Airway epithelial cell (primary cell): ENCODE measurements around the gene COL9A2. TPM values are rescaled to one million over a fixed set of nuclear protein-coding genes. Genes with fewer than 3 reads are reported as not detected.

Source experiments
- total RNA-seq: library from RNA; depleted of rRNA; stranded (reverse); fragments of >200 nt; gene quantifications from 2 replicates; pipeline ENCODE4 v1.2.3, GENCODE V29; 2015

The COL9A2 gene
- total RNA-seq = 0.88 and 1.1 TPM in 2 replicates

DNA sequence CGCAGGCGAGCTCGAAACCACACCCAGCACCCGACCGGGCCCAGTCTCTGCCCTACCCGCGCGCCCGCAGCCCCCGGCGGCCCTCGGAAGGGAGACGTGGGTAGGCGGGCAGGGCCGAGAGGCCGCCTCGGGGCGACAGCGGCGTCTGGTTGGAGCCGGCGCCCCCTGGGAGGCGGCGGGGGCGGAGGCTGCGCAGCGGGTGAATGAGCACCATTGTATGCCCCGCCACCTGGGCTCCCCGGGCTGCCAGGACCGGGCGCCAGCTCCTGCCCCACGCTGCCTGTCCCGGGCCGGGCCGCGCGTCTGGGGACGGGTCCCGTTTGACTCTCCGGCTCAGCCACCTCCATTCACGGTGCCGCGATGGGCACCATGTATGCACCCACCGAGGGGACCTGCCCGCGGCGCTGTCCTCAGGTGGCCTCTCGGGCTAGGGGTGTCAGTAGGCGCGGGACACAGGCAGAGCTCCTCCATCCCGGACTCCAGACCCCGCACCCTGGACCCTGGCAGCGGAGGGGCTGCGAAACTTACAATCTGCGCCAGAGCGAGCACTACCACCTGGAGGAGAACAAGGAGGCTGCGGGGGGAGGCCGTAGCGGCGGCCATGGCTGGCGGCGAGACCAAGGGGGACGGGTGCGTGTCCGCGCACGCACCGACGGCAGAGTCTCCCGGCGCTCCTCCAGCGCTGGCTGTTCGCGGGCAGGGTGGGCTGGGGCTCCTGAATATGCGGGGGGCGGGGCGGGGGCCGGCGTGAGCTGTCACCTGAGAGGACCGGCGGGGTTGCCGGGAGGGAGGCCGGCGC lies at the start of gene COL9A2:
TSS of gene COL9A2 (minus strand) at position 692 of the 799 bp plus-strand sequence. CDS start at position 603, 89 bp downstream.

GRCh38 chr1:40257688-40258444 lies 59.2 kb downstream of the COL9A2 start, which contains the start of gene ZMPSTE24:
Gene ZMPSTE24, plus strand, starts transcription at chr1:40258236. Its CDS starts 36 bp downstream, at chr1:40258272.

Other genes with a start within 250 kb of the COL9A2 start
- gene PPT1, start 220.0 kb downstream of the COL9A2 start, total RNA-seq = 41.7 and 42.4 TPM in 2 replicates
- gene RLF, start 155.9 kb downstream of the COL9A2 start, total RNA-seq = 11.6 and 13.7 TPM in 2 replicates
- gene TMCO2, start 69.3 kb downstream of the COL9A2 start, total RNA-seq = not detected in 2 replicates
- 37.5 and 45.6 TPM in 2 replicates for gene ZMPSTE24, start 59.0 kb downstream of the COL9A2 start, total RNA-seq
- 17.0 and 22.9 TPM in 2 replicates for gene SMAP2, start 56.4 kb upstream of the COL9A2 start, total RNA-seq
- 2.3 and 2.6 TPM in 2 replicates for gene ZFP69B, start 133.2 kb upstream of the COL9A2 start, total RNA-seq
- gene ZFP69, start 160.0 kb upstream of the COL9A2 start, total RNA-seq = 2.7 and 3.0 TPM in 2 replicates
- gene EXO5, start 191.5 kb upstream of the COL9A2 start, total RNA-seq = 1.9 and 4.9 TPM in 2 replicates
- 3.2 and 4.5 TPM in 2 replicates for gene ZNF684, start 214.4 kb upstream of the COL9A2 start, total RNA-seq